CD14-positive monocyte (primary cell): ENCODE data around the gene ADTRP. TPM values are rescaled to one million over a fixed set of nuclear protein-coding genes. Genes with fewer than 3 reads are reported as not detected.
A peak's percentile ranks its signal among the peaks of the same experiment; 100 is the strongest.

Experiments used
- DNase-seq, 3 donors: peaks; one replicate each; pipeline ENCODE4 v3.0.0-alpha.2; 2011 to 2022
- H2AFZ ChIP-seq: 2 replicates; pipeline ENCODE4 v1.6.0; 2012; ENCODE audit warnings: mild to moderate bottlenecking, low read depth, low read length, inconsistent platforms; ENCODE audit not compliant: insufficient read depth, poor library complexity, severe bottlenecking
- H3K27ac ChIP-seq, 2 donors: 1 replicate in 1 of 2; 2 replicates in 1 of 2; pipeline ENCODE4 v1.5.1; 2012 to 2013; ENCODE audit warnings: low read length in 2 of 2, control low read depth in 1 of 2, inconsistent platforms in 1 of 2, low read depth in 1 of 2, mild to moderate bottlenecking in 1 of 2
- H3K27me3 ChIP-seq, 2 donors: one replicate each; pipeline versions ENCODE4 v1.6.0 to v1.6.1; 2011 to 2013; ENCODE audit warnings: low read length in 2 of 2; ENCODE audit not compliant: control insufficient read depth in 2 of 2, insufficient read depth in 2 of 2
- H3K36me3 ChIP-seq, 2 donors: replicated peaks in 1 of 2; 1 replicate in 1 of 2; 2 replicates in 1 of 2; pipeline versions ENCODE4 v1.5.1 to v1.6.1; 2012 to 2013; ENCODE audit warnings: low read length in 2 of 2, control low read depth in 1 of 2, inconsistent platforms in 1 of 2, mild to moderate bottlenecking in 1 of 2; ENCODE audit not compliant: insufficient read depth in 2 of 2, control insufficient read depth in 1 of 2
- H3K4me1 ChIP-seq, 2 donors: 1 replicate in 1 of 2; 2 replicates in 1 of 2; pipeline versions ENCODE4 v1.5.1 to v1.6.1; 2012 to 2013; ENCODE audit warnings: low read length in 2 of 2, control low read depth in 1 of 2, inconsistent platforms in 1 of 2, mild to moderate bottlenecking in 1 of 2, moderate library complexity in 1 of 2; ENCODE audit not compliant: insufficient read depth in 2 of 2, control insufficient read depth in 1 of 2
- H3K4me2 ChIP-seq: replicated peaks from 2 replicates; pipeline ENCODE3; 2012; ENCODE audit warnings: low read length, moderate library complexity, mild to moderate bottlenecking; ENCODE audit not compliant: poor library complexity, severe bottlenecking; ENCODE audit errors: extremely low read depth
- H3K4me3 ChIP-seq, 3 experiments: fragments of 200-600 bp in 1 of 3; sonication (generic) in 1 of 3; replicated peaks in 1 of 3; 1 replicate in 2 of 3; 2 replicates in 1 of 3; pipeline ENCODE4 v1.5.1; 2011 to 2013; ENCODE audit warnings: low read length in 3 of 3, mild to moderate bottlenecking in 3 of 3, control low read depth in 2 of 3, low read depth in 2 of 3, inconsistent platforms in 1 of 3, moderate library complexity in 1 of 3
- H3K79me2 ChIP-seq: 2 replicates; pipeline ENCODE4 v1.6.0; 2012; ENCODE audit warnings: mild to moderate bottlenecking, control low read depth, inconsistent platforms, low read length, moderate library complexity; ENCODE audit not compliant: insufficient read depth
- H3K9ac ChIP-seq: 2 replicates; pipeline ENCODE4 v1.6.0; 2017; ENCODE audit warnings: low read length, mild to moderate bottlenecking; ENCODE audit not compliant: insufficient read depth, poor library complexity, severe bottlenecking
- H3K9me3 ChIP-seq, 2 donors: replicated peaks in 1 of 2; 1 replicate in 1 of 2; 2 replicates in 1 of 2; pipeline versions ENCODE4 v1.5.1 to v1.6.1; 2012 to 2013; ENCODE audit warnings: low read length in 2 of 2, control low read depth in 1 of 2; ENCODE audit not compliant: control insufficient read depth in 1 of 2, insufficient read depth in 1 of 2
- H4K20me1 ChIP-seq: 2 replicates; pipeline ENCODE4 v1.6.0; 2012; ENCODE audit warnings: mild to moderate bottlenecking, low read length, control low read depth, moderate library complexity; ENCODE audit not compliant: insufficient read depth
- H3K27ac Mint-ChIP-seq, 7 donors: one replicate each; pipeline ENCODE4 v1.8.0; 2020; ENCODE audit warnings: mild to moderate bottlenecking in 7 of 7, mixed read lengths in 7 of 7, moderate library complexity in 6 of 7, inconsistent platforms in 2 of 7
- H3K27me3 Mint-ChIP-seq, 3 donors: one replicate each; pipeline ENCODE4 v1.8.0; 2021 to 2022; ENCODE audit warnings: low read depth in 3 of 3, mild to moderate bottlenecking in 3 of 3, mixed read lengths in 3 of 3, moderate library complexity in 3 of 3, inconsistent platforms in 1 of 3
- H3K36me3 Mint-ChIP-seq, 2 donors: one replicate each; pipeline ENCODE4 v1.8.0; 2020; ENCODE audit warnings: mixed read lengths in 2 of 2, inconsistent platforms in 1 of 2, mild to moderate bottlenecking in 1 of 2
- H3K4me1 Mint-ChIP-seq: one replicate; pipeline ENCODE4 v1.8.0; 2020; ENCODE audit warnings: mild to moderate bottlenecking, mixed read lengths
- H3K4me3 Mint-ChIP-seq, 2 donors: one replicate each; pipeline ENCODE4 v1.8.0; 2020; ENCODE audit warnings: mild to moderate bottlenecking in 2 of 2, mixed read lengths in 2 of 2, moderate library complexity in 1 of 2
- H3K9me3 Mint-ChIP-seq, 7 donors: one replicate each; pipeline ENCODE4 v1.8.0; 2020 to 2022; ENCODE audit warnings: mixed read lengths in 7 of 7, mild to moderate bottlenecking in 6 of 7, moderate library complexity in 6 of 7, inconsistent platforms in 2 of 7
- WGBS: methylation state at CpG from one replicate; pipeline ENCODE4 v1.1.5; 2013; ENCODE audit warnings: missing lambda C conversion rate; ENCODE audit not compliant: insufficient coverage; 5-methylcytosine and 5-hydroxymethylcytosine counted together
- intact Hi-C, 2 donors: fragments of 100-400 bp; cut with micrococcal nuclease; formaldehyde crosslinking; loops; one replicate each; pipeline versions ENCODE4 v1.15.0 to v1.15.1; 2023
- polyA plus RNA-seq, 3 donors: library from polyadenylated mRNA; depleted of rRNA in 1 of 3; unstranded in 2 of 3; stranded (reverse) in 1 of 3; fragments of 300-500 nt in 2 of 3; fragments of >200 nt in 1 of 3; fragmentation: Illumina TruSeq in 2 of 3; gene quantifications; 1 replicate in 2 of 3; 2 replicates in 1 of 3; pipeline ENCODE4 v1.2.3, GENCODE V29; 2012 to 2021
- TF ChIP-seq, protein P1 (sequence below): fragments of 200-600 bp; IDR thresholded peaks from one replicate; pipeline ENCODE4 v1.8.0; 2022; ENCODE audit warnings: antibody characterized with exemption, mild to moderate bottlenecking

ADTRP gene
- polyA plus RNA-seq, 3 donors = 0.04 to 0.20 TPM; not detected in 1

GRCh38 chr6:11779329-11780096 is 910 bp upstream of the ADTRP start:
- H3K4me2 ChIP-seq = no peak overlapping the region
- H3K9me3 ChIP-seq = peaks cover 0 to 4% of the 10 kb centered on the region in 2 donors
- peak; percentile 58 to 94 (median 73) for DNase-seq
- H3K79me2 ChIP-seq = no peaks in the 10 kb centered on the region
- H3K27ac Mint-ChIP-seq = peak overlapping the region in 2 of 7 donors; percentile 58 to 75
- TF ChIP-seq, protein P1, sequence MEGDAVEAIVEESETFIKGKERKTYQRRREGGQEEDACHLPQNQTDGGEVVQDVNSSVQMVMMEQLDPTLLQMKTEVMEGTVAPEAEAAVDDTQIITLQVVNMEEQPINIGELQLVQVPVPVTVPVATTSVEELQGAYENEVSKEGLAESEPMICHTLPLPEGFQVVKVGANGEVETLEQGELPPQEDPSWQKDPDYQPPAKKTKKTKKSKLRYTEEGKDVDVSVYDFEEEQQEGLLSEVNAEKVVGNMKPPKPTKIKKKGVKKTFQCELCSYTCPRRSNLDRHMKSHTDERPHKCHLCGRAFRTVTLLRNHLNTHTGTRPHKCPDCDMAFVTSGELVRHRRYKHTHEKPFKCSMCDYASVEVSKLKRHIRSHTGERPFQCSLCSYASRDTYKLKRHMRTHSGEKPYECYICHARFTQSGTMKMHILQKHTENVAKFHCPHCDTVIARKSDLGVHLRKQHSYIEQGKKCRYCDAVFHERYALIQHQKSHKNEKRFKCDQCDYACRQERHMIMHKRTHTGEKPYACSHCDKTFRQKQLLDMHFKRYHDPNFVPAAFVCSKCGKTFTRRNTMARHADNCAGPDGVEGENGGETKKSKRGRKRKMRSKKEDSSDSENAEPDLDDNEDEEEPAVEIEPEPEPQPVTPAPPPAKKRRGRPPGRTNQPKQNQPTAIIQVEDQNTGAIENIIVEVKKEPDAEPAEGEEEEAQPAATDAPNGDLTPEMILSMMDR = no peak
- H4K20me1 ChIP-seq = no peaks in the 10 kb centered on the region
- H3K36me3 ChIP-seq = no peaks in the 10 kb centered on the region
- H3K4me1 Mint-ChIP-seq = peaks cover 21% of the 10 kb centered on the region
- H3K9me3 Mint-ChIP-seq = peaks cover 0 to 4% (median 3%) of the 10 kb centered on the region in 7 donors
- H3K36me3 Mint-ChIP-seq = no peaks in the 10 kb centered on the region
- H3K27me3 Mint-ChIP-seq = peaks cover 0 to 8% (median 2%) of the 10 kb centered on the region in 3 donors
- no peak overlapping the region for H2AFZ ChIP-seq
- H3K4me1 ChIP-seq = peaks cover 17 to 22% of the 10 kb centered on the region in 2 donors
- 65% methylated on average over 5 of the region's 6 CpGs for WGBS
- no peak overlapping the region for H3K4me3 ChIP-seq
- no peak overlapping the region for H3K9ac ChIP-seq
- H3K27me3 ChIP-seq = no peaks in the 10 kb centered on the region
- H3K4me3 Mint-ChIP-seq = no peak overlapping the region
- peak overlapping the region in 1 of 2 donors; percentile 17 for H3K27ac ChIP-seq
- intact Hi-C loops = no loop called here

GRCh38 chr6:11778036-11778435 is 567 bp downstream of the ADTRP start:
- Mint-ChIP-seq H3K27me3 (peaks cover 0 to 8% (median 3%) of the 10 kb centered on the region in 3 donors), H3K27ac (no peak overlapping the region), H3K9me3 (peaks cover 0 to 4% (median 3%) of the 10 kb centered on the region in 7 donors), H3K4me3 (no peak overlapping the region), H3K4me1 (peaks cover 27% of the 10 kb centered on the region), H3K36me3 (no peaks in the 10 kb centered on the region)
- intact Hi-C loops = no loop called here
- Histone ChIP-seq H3K79me2 (no peaks in the 10 kb centered on the region), H3K4me3 (no peak overlapping the region), H3K4me1 (peaks cover 17 to 34% of the 10 kb centered on the region in 2 donors), H3K9me3 (peaks cover 0 to 4% of the 10 kb centered on the region in 2 donors), H3K36me3 (no peaks in the 10 kb centered on the region), H3K9ac (no peak overlapping the region), H4K20me1 (no peaks in the 10 kb centered on the region), H3K27ac (no peak overlapping the region), H2AFZ (no peak overlapping the region), H3K4me2 (no peak overlapping the region), H3K27me3 (no peaks in the 10 kb centered on the region)
- TF ChIP-seq, protein P1 = no peak
- DNase-seq = no peak
- WGBS = 100% methylated on average over 1 of the region's 2 CpGs
